ENCODE measurements around the gene CFHR4.
"Not testable (repeated sequence)": the region's sequence is repeated elsewhere in the genome, so short reads cannot be mapped to it uniquely, and the experiment has no call there.

CFHR4 gene

DNA sequence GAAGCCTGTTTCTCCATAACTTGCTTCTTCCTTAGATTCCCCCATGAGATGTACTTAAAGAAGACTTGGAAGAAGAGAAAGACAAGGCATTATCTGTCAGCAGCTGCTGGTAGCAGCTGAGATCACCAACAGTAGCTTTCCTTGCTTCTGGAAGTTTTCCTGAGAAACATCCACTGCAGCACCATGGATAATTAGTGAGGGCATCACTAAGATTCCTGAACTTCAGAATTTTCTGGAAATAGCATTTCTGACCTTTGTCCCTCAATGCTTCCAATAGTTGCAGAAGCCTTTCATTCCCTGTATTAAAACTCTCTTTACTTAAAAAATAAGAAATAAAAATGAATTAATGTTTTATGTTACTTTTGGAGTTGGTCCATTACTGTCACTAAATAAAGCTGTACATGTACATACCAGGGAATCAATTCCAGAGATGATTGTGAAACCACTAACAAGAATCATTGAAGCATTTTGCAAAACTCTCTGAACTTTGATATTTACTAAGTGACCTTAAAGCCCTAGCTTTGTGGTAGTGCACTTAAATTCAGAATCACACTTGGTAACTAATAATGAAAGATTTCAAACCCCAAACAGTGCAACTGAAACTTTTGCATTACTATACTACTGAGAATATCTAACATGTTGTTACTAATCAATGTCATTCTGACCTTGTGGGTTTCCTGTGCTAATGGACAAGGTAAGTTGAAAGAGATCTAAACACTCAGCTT, at the start of gene CFHR4:
CFHR4 (plus strand) TSS at position 538 of the 725 bp plus-strand sequence; CDS start at position 637, 99 bp downstream.
- no peak for DNase-seq (ENCODE audit: low spot score)

DNA sequence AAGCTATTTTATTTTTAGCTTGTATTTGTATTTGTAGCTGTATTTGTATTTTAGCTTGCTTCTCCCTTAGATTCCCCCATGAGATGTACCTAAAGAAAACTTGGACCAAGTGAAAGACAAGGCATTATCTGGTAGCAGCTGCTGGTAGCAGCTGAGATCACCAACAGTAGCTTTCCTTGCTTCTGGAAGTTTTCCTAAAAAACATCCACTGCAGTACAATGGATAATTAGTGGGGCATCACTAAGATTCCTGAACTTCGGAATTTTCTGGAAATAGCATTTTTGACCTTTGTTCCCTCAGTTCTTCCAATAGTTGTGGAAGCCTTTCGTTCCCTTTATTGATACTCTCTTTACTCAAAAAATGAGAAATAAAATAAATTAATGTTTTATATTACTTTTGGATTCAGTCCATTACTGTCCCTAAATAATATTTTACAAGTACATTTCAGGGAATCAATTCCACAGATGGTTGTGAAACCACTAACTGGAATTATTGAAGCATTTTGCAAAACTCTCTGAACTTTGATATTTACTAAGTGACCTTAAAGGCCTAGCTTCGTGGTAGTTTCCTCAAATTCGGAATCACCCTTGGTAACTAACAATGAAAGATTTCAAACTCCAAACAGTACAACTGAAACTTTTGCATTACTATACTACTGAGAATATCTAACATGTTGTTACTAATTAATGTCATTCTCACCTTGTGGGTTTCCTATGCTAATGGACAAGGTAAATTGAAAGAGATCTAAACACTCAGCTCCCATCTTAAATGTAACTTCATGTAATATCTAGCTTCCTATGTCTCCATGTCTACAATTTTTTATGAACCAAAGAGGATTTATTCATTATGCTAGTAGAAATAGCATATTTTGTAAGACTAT, 38.0 kb upstream of the CFHR4 start:
- DNase-seq (ENCODE audit: low spot score): not testable (repeated sequence)

DNA sequence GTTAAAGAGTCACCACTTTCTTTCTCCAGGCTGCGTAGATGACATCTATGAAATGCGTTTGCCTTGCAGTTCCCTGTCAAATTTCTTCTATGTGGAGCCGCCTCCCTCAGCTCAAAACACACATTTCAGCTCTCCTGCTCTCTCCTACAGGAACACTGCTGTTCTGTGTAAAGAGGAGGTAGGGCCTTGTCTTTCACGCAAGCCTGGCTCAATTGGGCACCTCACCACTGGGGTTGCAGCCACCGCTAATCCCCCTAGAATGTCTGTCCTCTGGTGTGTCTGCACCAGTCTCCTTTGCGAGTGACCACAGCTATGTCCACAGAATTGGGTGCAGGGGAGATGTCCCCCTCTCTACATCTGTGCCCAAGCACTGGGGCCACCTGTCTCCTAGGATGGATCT, 31.8 kb upstream of the CFHR4 start:
- DNase-seq (ENCODE audit: low spot score): no peak

DNA sequence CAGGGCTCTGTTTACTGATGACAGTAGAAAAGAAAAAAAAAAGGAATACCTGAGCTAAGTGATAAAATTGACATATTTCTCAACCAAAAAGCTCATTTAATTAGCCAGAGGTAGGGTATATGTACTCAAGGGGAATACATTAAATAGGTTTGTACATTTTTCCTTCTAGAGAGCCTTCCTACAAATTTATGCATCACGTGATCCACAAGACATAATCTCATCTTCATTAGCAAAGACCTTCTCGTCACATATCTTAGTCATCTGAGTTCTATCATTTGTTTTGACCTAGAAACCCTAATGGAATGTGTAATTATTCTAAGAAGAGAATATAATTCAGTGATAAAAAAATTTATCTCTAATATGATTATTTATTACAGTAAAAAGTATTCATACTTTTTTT, 30.7 kb upstream of the CFHR4 start:
- no peak for DNase-seq (ENCODE audit: low spot score)

DNA sequence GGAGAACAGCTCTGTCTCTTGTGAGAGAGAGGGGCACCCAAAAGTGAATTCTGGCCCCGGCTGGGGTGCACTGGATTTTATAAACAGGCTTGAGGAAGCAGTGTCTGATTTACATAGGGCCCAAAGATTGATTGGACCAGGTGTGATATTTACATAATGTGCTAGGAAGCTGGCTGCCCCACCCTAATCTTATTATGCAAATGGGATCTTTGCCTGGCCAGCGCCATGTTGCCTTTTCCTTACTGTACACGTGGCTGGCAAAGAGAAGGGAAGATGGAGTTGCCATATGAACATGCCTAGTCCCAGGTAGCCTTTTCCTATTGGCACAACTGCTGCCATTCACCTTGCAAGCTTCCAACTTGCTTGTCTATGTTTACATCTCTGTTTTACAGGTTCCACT, 29.0 kb upstream of the CFHR4 start:
- no peak for DNase-seq (ENCODE audit: low spot score)

DNA sequence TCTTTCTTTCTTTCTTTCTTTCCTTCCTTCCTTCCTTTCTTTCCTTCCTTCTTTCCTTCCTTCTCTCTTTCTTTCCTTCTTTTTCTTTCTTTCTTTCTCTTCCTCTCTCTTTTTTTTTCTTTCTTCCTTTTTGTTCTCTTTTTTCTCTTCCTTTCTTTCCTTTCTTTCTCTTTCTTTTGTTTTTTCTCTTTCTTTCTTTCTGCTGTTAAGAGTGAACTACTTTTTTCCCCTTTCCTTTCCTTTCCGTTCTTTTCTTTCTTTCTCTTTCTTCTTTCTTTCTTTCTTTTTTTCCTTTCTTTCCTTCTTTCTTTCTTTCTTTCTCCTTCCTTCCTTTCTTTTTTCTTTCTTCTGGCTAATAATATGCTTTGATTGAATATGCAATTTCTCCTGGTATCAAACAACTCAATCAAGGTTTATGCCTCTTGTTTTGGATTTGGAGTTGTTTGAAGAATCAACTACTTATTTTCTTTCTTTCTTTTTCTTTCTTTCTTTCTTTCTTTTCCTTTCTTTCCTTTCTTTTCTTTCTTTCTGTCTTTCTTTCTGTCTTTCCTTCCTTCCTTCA, 27.4 kb upstream of the CFHR4 start:
- no peak for DNase-seq (ENCODE audit: low spot score)

DNA sequence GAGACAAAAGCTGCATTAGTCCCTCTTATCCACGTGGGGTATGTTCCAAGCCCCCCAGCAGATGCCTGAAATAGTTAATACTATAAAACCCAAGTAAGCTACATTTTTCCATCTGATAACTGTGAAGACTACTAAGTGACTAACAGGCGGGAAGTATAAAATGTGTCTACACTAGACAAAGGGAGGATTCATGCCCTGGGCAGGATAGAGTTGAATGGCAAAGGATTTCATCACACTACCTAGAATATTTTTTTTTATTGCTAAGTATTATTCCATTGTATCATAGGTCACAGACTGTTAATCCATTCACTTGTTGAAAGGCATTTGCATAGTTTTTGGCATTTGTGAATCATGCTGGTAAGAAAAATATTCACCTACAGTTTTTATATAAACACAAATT, 26.4 kb upstream of the CFHR4 start:
- no peak for DNase-seq (ENCODE audit: low spot score)

DNA sequence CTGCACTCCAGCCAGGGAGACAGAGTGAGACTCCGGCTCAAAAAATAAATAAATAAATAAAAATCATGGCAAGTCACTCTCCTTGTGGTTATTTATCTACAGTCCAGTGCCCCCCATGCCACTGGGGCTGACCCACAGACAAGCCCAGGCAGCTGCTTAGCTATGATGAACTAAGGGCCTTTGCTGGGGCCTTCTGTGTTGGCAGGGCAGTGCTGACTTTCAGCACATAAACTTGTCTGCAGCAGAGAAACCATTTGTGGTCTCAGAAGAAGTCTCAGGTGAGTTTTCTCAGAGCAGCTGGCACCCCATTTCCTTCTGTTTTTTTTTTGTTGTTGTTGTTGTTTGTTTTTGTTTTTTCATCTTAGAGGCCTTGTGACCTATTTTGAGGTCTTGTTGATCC, 20.9 kb upstream of the CFHR4 start:
- no peak for DNase-seq (ENCODE audit: low spot score)

DNA sequence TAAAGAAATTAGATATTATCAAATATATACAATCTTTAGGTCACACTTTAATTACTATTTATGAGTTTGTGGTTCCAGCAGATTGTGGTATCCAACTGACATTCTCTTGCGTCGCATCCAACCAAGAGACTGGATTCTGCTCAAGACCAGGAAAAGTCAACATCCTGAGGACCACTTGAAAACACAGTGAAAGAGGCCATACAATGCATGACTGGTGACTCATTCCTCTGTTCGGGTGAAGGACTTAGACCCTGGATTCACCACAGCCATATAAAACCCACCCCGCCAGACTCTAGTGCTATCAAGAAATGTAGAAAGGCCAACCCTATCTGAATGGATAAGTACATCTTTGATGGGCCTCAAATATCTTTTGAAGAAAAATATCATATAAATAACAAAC, 14.5 kb upstream of the CFHR4 start:
- DNase-seq (ENCODE audit: low spot score): no peak

DNA sequence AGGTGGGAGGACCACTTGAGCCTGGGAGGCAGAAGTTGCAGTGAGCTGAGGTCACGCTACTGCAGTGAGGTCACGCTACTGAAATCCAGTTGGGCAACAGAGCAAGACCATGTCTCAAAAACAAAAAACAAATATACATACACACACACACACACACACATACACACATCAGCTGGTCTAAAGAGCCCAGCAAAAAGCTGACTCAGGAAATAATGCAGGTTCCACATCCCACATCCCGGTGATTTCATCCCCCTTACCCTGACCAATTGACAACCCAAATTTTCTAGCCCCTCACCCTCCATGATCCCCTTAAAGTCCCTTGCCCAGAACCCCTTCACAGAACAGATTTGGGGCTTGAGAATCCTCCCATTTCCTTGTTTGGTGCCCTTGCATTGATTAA, 11.9 kb upstream of the CFHR4 start:
- no peak for DNase-seq (ENCODE audit: low spot score)

DNA sequence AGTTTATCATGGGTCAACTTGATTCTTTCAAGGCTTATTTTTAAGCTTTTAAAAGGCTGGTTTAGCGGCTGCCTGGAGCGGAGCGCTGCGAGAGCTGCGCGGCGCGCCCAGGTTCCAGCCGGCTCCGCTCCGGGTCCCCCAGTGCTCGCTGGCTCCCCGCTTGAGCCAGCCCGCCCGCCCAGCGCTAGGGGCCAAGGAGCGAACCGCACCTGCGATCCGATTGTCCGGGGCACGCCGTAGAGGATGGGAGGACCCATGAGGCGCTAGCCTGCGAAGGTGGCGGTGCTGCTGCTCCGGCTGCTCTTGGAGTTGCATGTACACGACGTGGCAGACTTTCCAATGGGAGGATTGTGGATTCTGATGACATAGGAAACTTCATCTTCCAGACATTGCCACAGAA, 9.9 kb upstream of the CFHR4 start:
- DNase-seq (ENCODE audit: low spot score): no peak

DNA sequence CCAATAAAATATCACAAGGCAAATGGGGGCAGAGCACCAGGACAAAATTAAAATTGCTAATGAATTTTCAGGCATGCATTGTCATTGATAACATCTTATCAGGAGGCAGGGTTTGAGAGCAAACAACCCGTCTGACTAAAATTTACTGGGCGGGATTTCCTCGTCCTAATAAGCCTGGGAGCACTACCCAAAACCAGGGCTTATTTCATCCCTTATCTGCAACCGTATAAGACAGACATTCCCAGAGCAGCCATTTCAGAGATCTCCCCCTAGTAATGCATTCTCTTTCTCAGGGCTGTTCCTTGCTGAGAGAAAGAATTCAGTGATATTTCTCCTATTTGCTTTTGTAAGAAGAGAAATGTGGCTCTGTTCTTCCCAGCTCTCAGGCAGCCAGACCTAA, 1.3 kb upstream of the CFHR4 start:
- not testable (repeated sequence) for DNase-seq (ENCODE audit: low spot score)

DNA sequence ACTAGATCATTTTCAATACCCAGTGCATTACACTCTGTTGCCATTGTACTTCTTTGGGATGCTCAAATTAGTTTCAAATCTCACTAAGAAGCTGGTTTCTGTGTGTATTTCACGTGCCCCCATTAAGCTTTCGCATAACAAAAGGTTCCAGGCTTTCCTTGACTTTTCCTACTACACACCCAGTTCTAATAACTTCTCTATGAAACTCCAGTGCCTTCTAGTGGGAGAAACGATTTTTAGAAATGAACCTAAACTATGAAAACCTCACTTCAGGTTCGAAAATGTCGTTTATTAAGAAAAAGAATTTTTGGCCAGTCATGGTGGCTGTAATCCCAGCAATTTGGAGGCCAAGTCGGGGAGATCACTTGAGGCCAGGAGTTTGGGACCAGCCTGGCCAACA, 2.8 kb downstream of the CFHR4 start:
- DNase-seq (ENCODE audit: low spot score): no peak

DNA sequence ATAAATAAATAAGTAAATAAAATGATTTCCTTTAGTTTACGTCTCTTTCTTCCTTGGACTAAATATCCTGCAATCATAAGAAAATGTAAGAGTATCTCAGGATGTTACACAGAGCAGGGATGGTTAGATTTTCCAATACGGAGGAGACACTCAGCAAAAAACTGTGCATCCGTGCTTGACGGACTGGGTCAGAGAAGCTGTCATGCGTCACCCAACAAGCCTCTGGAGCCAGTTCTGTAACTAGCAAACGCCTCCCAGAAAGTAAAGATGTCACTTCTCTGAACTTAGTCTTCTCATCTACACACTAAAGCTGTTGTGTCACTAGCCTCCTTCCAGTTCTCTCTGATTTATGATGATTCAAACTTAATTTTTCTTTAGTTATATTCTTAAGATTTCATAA, 3.4 kb downstream of the CFHR4 start:
- DNase-seq (ENCODE audit: low spot score): no peak

DNA sequence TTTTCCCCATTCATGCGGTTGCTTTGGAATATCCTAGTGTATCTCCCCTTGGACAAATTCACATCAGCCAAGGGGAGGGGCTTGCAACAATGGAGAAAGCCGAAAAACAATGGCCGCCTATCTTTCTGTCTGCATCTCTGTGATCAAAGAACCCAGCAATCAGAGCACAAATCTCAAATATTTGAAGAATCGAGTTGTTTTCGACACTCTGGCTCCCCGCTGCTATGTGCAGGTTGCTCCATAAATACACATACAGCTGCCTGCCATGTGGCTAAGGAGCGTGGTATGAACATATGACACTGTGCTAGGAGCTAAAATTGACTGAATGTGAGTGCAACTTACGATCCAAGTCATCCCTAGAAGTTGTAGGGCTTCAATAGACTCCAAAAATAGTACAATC, 8.5 kb downstream of the CFHR4 start:
- DNase-seq (ENCODE audit: low spot score): no peak

DNA sequence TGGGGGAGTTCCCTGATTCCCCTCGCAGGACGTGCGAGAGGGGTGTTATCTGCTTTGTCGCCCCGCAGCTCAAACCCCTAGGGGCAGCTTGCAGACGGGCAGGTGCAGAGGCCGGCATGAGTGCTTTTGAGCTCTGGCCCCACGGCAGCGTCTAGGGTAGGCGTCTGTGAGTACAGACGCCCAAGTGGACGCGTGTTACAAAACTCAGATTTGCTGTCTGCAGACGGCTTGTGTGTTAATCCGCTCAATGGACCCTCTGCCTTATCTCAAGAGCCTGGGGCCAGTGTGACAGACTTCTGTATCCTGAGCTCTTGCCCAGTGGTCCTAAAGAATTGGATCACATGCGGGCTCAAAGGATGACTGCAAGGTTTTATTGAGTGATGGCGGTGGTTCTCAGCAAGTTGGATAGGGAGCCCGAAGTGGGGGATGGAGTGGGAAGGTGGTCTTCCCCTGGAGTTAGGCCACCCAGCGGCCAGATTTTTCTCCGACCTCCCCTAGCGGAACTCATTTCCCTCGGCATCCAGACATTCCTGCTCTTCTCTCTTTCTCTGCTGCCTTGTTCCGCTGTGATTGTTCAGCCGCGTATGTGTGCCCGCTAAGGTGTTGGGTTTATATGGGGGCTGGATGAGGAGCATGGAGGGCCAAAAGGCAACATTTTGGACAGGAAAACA, 9.4 kb downstream of the CFHR4 start:
- DNase-seq (ENCODE audit: low spot score): no peak

DNA sequence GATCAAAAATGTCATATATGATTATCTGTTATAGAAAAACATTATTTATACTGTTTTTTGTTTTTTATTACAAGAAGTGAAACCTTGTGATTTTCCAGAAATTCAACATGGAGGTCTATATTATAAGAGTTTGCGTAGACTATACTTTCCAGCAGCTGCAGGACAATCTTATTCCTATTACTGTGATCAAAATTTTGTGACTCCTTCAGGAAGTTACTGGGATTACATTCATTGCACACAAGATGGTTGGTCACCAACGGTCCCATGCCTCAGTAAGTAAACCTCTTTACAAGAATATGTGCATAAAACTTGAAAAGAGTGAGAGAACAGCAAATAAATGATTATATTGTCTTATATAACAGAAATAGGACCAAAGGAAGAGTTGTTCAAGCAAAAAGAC, 14.5 kb downstream of the CFHR4 start:
- DNase-seq (ENCODE audit: low spot score): no peak

DNA sequence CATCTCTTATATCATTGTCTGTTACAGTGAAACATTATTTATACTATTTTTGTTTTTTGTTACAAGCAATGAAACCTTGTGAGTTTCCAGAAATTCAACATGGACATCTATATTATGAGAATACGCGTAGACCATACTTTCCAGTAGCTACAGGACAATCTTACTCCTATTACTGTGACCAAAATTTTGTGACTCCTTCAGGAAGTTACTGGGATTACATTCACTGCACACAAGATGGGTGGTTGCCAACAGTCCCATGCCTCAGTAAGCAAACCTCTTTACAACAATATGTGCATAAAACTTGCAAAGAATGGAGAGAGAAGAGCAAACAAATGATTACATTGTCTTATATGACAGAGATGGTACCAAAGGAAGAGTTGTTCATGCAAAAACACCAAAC, 22.4 kb downstream of the CFHR4 start:
- no peak for DNase-seq (ENCODE audit: low spot score)

DNA sequence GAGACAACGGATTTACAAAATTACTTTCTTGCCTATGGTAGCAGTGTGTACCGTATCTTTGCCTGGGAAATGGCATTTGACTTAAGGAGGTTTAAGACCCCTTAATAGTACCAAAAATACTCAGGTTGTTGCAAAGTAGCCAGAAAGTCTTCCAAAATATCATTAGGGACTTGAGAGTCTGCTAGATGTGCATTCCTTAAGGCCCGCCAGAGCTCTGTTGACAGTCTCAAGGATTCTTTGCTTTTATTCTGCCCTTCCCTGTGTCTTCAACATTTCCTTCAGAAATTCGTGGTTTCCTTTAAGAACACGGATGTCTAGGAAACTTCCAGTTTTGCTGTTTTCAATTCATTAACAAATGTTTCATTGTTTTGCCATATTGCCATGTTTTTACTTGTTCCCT, 24.4 kb downstream of the CFHR4 start:
- DNase-seq (ENCODE audit: low spot score): not testable (repeated sequence)

DNA sequence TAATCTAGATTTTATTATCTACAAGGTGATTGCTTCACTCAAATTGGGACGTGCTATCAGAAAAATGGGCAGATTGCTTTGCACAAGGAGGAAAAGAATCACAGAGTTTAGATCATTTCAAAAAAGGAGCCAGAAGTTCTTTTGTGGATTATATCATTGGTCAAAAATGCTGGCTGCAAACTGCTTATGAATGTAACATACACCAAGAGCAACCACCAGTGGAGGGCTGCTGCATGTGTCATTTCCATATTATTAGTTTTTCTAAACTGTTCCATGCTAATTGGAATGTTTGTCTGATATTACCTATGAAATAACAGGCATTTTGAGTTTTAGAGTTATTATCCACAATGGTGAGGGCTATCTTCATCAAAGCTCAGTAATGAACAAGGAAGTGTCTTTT, 39.0 kb downstream of the CFHR4 start:
- DNase-seq (ENCODE audit: low spot score): not testable (repeated sequence)

DNA sequence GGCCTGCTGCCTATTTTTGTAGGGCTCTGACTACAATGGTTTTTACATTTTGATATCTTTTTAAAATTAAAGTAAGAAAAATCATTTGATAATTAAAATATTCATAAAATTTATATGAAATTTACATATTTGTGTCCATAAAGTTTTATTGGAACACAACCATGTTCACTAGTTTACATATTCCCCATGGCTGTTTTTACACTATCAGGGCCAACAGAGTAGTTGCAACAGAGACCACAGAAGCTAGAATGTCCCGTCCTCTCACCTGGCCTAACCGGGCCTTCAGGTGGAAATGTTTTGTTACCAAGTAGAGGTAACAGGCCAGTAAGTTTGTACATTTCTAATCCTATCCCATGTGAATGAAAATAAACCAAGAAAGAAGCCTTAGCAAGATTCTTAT, 45.0 kb downstream of the CFHR4 start:
- DNase-seq (ENCODE audit: low spot score): not testable (repeated sequence)

DNA sequence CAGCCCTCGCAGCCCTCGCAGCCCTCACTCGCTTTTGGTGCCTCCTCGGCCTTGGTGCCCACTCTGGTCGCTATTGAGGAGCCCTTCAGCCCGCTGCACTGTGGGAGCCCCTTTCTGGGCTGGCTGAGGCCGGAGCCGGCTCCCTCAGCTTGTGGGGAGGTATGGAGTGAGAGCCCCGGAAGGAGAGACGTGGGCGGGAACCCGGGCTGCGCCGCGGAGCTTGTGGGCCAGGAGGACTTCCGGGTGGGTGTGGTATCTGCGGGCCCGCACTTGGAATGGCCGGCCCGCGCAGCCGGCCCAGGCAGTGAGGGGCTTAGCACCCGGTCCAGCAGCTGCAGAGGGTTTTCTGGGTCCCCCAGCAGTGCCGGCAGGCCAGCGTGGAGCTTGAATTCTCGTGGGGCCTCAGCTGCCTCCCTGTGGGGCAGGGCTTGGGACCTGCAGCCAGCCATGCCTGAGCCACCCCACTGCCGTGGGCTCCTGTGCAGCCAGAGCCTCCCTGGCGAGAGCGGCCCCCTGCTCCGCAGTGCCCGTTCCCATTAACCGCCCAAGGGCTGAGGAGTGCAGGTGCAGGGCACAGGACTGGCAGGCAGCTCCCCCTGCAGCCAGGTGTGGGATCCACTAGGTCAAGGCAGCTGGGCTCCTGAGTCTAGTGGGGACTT, 45.8 kb downstream of the CFHR4 start:
- no peak for DNase-seq (ENCODE audit: low spot score)

All from hepatic stellate cell (primary cell).